ENCODE results near the gene RAD51D. TPM values are rescaled to one million over a fixed set of nuclear protein-coding genes. Genes with fewer than 3 reads are reported as not detected.
"Not testable (repeated sequence)": the region's sequence is repeated elsewhere in the genome, so short reads cannot be mapped to it uniquely, and the experiment has no call there.

The RAD51D gene
- total RNA-seq, 8 experiments from 2014 or later, result 6.5 to 16.7 (median 8.3) TPM

DNA sequence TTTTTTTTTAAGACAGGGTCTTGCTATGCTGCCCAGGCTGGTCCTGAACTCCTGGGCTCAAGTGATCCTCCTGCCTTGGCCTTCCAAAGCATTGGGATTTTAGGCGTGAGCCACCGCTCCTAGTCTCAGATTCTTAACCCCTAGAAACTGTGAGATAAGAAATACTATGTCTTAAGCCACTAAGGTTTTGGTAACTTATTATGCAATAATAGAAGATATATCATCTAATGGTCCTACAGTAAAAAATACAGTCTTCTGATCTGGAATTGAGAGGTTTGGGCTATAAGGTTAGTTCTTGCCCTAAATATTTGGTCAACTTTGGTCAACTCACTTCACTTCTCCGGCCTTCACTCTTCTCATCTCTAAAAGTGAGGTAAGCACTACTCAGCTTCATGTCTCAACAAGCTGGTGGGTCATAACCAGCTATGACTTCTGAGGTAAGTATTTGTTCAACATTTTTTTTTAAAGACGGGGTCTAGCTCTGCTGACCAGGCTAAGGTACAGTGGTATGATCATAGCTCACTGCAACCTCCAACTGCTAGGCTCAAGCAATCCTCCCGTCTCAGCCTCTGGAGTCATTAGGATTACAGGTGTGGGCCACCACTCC is 14.7 kb downstream of the RAD51D start:
- ATAC-seq (replicated peaks in 6 of 8), result no peak

DNA sequence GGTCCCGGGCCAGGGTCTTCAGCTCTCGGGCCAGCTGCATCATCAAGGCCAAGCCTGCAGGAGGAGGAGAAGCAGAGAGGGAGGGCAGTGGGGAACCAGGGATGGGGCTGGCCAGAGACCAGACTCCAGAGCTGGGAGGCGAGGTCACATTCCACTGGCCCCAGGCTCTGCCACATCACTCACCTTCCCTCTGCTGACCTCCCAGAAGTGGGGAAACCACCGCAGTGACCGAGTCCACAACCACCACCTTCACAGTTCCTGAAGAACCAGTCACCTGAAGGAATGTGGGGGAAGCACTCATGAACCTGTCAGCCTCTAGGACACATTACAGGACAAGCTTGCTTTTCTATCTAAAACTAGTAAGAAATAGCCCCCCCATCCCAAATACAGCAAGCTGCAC is 16.4 kb downstream of the RAD51D start:
- in situ Hi-C loops (cut with MboI; ENCODE audit: low pct_unique_long_range_greater_than_20kb in 2 of 9, low sequenced_read_pairs in 9 of 9, unreplicated experiment in 9 of 9), result loop anchor here in 8 of 9 experiments (25.0 kb wide), 5 partner anchors 91 to 691 kb away; partner anchors contain the start of gene LIG3 (in 1 of the 8)
- ATAC-seq (replicated peaks in 6 of 8), result no peak
- no peak overlapping the region for H3K4me3 ChIP-seq
- 100% methylated on average over 1 of the region's 5 CpGs; no CpG with 5 or more reads in 9 of the 10 experiments for WGBS, 10 experiments
- no peak overlapping the region for H3K27ac ChIP-seq
- H3K4me1 ChIP-seq (replicated peaks in 1 of 2), result peaks cover 0 to 5% of the 10 kb centered on the region in 2 donors

More for the DNA sequence above, 14.7 kb downstream of the RAD51D start:
- in situ Hi-C loops (cut with MboI; ENCODE audit: low pct_unique_long_range_greater_than_20kb in 2 of 9, low sequenced_read_pairs in 9 of 9, unreplicated experiment in 9 of 9), result loop anchor here in 8 of 9 experiments (25.0 kb wide), 5 partner anchors 93 to 693 kb away; partner anchors contain the start of gene LIG3 (in 1 of the 8)
- no peak overlapping the region for H3K4me3 ChIP-seq
- no peak overlapping the region for H3K27ac ChIP-seq
- 91 to 100% (median 96%) methylated on average over 2 to 5 of the region's 5 CpGs; no CpG with 5 or more reads in 2 of the 10 experiments for WGBS, 10 experiments
- peaks cover 0 to 5% of the 10 kb centered on the region in 2 donors for H3K4me1 ChIP-seq (replicated peaks in 1 of 2)

DNA sequence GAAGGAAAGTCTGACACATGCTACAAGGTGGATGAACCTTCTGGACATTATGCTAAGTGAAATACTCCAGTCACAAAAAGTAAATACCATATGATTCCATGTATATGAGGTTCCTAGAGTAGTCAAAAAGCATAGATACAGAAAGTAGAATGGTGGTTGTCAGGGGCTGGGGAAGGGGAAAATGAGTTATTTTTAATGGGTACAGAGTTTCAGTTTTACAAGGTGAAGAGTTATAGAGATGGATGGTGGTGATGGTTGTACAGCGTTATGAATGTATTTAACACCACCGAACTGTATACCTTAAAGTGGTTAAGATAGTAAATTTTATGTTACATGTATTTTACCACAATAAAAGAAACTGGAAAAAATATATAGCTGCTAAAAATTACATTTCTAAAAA is 17.9 kb downstream of the RAD51D start:
- no peak for ATAC-seq (replicated peaks in 6 of 8)
- peaks cover 0 to 5% of the 10 kb centered on the region in 2 donors for H3K4me1 ChIP-seq (replicated peaks in 1 of 2)
- 90 to 100% (median 95%) methylated on average over 1 to 2 of the region's 2 CpGs; no CpG with 5 or more reads in 1 of the 10 experiments for whole genome bisulfite sequencing, 10 experiments
- no peak overlapping the region for H3K27ac ChIP-seq
- in situ Hi-C loops (cut with MboI; ENCODE audit: low pct_unique_long_range_greater_than_20kb in 2 of 9, low sequenced_read_pairs in 9 of 9, unreplicated experiment in 9 of 9), result loop anchor here in 8 of 9 experiments (25.0 kb wide), 5 partner anchors 89 to 689 kb away; partner anchors contain the start of gene LIG3 (in 1 of the 8)
- H3K4me3 ChIP-seq, result no peak overlapping the region

DNA sequence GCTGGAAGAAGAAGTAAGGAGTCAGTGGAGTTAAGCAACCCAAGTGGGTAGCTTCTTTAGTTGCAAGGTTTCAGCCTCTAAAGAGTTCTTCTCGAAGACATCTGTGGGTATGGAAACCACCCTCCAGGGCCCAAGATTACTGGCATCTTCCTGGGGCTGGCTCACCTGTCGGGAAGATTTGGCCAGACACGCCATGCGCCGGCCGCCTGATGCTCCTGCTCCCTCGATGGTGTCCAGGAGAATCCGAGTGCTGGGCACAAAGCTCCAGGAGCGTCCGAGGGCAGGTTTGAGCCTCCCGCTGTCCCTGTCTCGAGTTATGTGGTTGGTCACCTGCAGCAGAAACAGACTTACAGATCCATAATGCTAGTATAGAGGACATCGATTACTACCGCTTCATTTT is 18.6 kb downstream of the RAD51D start:
- no peak overlapping the region for H3K4me3 ChIP-seq
- WGBS, 10 experiments, result 60 to 100% (median 97%) methylated on average over 1 to 11 of the region's 14 CpGs; no CpG with 5 or more reads in 5 of the 10 experiments
- H3K27ac ChIP-seq, result no peak overlapping the region
- H3K4me1 ChIP-seq (replicated peaks in 1 of 2), result peaks cover 0 to 5% of the 10 kb centered on the region in 2 donors
- in situ Hi-C loops (cut with MboI; ENCODE audit: low pct_unique_long_range_greater_than_20kb in 2 of 9, low sequenced_read_pairs in 9 of 9, unreplicated experiment in 9 of 9), result loop anchor here in 8 of 9 experiments (25.0 kb wide), 5 partner anchors 89 to 689 kb away; partner anchors contain the start of gene LIG3 (in 1 of the 8)
- ATAC-seq (replicated peaks in 6 of 8), result no peak

DNA sequence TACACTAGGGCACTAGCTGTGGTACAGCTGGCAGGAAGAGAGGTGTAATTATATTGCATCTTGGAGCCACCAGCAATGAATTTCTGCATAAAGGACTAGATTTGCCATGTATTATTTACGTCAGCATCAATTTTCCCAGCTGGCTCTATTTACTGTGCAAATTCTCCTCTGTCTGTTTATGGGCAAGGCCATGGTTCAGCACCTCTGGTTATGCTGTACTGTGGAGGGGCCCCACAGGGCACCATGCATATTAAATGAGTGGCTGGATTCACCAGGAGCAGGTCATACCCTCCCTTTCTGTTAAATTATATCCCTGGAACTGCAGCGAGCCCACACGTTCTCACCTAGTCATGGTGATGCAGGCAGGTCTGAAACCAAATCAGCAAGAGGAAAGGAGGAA is 19.8 kb downstream of the RAD51D start:
- no peak overlapping the region for H3K4me3 ChIP-seq
- peak in 4 of 8 experiments; percentile 40 to 96 (median 59) for ATAC-seq (replicated peaks in 6 of 8)
- in situ Hi-C loops (cut with MboI; ENCODE audit: low pct_unique_long_range_greater_than_20kb in 2 of 9, low sequenced_read_pairs in 9 of 9, unreplicated experiment in 9 of 9), result loop anchor here in 8 of 9 experiments (25.0 kb wide), 5 partner anchors 88 to 688 kb away; partner anchors contain the start of gene LIG3 (in 2 of the 8)
- no peak overlapping the region for H3K27ac ChIP-seq
- WGBS, 10 experiments, result 39 to 100% (median 80%) methylated on average over 1 to 3 of the region's 3 CpGs; no CpG with 5 or more reads in 3 of the 10 experiments
- H3K4me1 ChIP-seq (replicated peaks in 1 of 2), result peaks cover 0 to 5% of the 10 kb centered on the region in 2 donors

DNA sequence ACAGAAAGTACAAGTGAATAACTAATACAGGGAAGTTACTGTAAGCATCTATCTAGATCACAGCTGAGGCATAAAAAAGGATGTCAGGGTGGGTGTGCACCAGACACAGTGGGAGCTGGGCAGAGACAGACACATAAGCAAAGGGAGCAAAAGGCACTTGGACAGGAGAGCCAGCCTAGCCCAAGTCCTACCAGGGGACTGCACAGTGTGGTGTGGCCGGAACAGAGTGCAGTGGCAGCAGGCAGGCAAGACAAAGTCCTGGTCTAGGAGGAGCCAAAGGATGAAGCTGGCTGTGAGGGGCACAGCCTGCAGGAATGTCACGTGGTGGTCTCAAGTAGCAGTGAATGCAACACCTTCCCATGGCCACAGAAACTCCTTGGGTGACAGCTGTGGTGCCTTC is 21.9 kb downstream of the RAD51D start:
- ATAC-seq (replicated peaks in 6 of 8), result no peak
- no peak overlapping the region for H3K27ac ChIP-seq
- in situ Hi-C loops (cut with MboI; ENCODE audit: low pct_unique_long_range_greater_than_20kb in 2 of 9, low sequenced_read_pairs in 9 of 9, unreplicated experiment in 9 of 9), result loop anchor here in 1 of 9 experiments (25.0 kb wide), 1 partner anchor 110 kb away; the partner anchor contains the start of gene LIG3
- H3K4me1 ChIP-seq (replicated peaks in 1 of 2), result peaks cover 0 to 5% of the 10 kb centered on the region in 2 donors
- H3K4me3 ChIP-seq, result no peak overlapping the region
- 50 to 100% (median 95%) methylated on average over 1 of the region's 2 CpGs; no CpG with 5 or more reads in 2 of the 10 experiments for WGBS, 10 experiments

DNA sequence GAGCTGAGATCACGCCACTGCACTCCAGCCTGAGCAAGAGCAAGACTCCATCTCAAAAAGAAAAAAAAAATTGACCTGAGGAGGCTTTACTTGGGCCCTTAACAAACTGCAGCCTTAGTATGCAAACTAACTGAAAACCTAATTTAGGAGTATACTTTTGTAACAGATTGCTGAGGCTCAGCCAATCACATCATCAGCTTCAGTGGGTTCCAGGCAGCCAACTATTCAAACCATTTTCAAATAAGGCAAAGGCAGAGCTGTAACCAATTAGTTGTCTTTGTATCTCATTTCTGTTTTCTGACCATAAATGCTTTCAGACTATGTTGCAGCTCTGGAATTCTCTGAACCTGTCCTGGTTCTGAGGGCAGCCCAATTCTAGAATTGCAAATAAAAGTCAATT is 23.9 kb downstream of the RAD51D start:
- 100% methylated on average over 1 of the region's 1 CpG; no CpG with 5 or more reads in 8 of the 10 experiments for WGBS, 10 experiments

DNA sequence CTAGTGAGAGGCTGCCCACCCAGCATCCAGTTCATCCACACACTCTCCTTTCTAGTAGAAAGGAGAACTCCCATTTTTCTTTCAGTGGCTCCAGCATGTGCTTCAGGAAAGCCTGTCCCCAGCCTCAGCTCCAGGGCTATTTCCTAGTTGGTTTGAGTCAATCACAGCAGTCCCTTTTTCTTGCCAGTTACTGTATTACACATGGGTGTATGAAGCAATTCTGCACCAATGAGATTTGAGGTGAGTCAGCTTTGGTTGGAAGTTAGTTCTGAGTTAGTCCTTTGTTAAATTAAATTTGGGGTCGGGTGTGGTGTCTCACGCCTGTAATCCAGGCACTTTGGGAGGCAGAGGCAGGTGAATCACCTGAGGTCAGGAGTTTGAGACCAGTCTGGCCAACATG is 24.8 kb downstream of the RAD51D start:
- peak in 3 of 8 experiments; percentile 12 to 95 (median 90) for ATAC-seq (replicated peaks in 6 of 8)
- no peak overlapping the region for H3K27ac ChIP-seq
- in situ Hi-C loops (cut with MboI; ENCODE audit: low pct_unique_long_range_greater_than_20kb in 2 of 9, low sequenced_read_pairs in 9 of 9, unreplicated experiment in 9 of 9), result loop anchor here in 1 of 9 experiments (25.0 kb wide), 1 partner anchor 108 kb away; the partner anchor contains the start of gene LIG3
- H3K4me3 ChIP-seq, result no peak overlapping the region
- H3K4me1 ChIP-seq (replicated peaks in 1 of 2), result no peaks in the 10 kb centered on the region
- 100% methylated on average over 1 to 2 of the region's 2 CpGs; no CpG with 5 or more reads in 7 of the 10 experiments for WGBS, 10 experiments

More for the DNA sequence above, 23.9 kb downstream of the RAD51D start:
- Histone ChIP-seq H3K27ac (no peak overlapping the region), H3K4me1 (replicated peaks in 1 of 2) (peaks cover 0 to 5% of the 10 kb centered on the region in 2 donors), H3K4me3 (no peak overlapping the region)
- in situ Hi-C loops (cut with MboI; ENCODE audit: low pct_unique_long_range_greater_than_20kb in 2 of 9, low sequenced_read_pairs in 9 of 9, unreplicated experiment in 9 of 9), result loop anchor here in 1 of 9 experiments (25.0 kb wide), 1 partner anchor 108 kb away; the partner anchor contains the start of gene LIG3
- ATAC-seq (replicated peaks in 6 of 8), result no peak

DNA sequence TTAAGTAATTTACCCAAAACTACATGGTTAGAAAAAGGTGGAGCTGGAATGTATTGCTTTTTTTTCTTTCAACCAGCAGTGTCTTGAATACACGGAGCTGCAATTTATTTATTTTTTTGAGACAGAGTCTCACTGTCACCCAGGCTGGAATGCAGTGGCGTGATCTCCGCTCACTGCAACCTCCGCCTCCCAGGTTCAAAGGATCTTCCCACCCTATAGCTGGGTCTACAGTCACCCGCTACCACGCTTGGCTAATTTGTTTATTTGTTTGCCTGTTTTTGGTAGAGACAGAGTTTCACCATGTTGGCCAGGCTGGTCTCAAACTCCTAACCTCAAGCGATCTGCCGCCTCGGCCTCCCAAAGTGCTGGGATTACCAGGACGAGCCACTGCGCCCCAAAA is 29.0 kb downstream of the RAD51D start:
- not testable (repeated sequence) for ATAC-seq (replicated peaks in 6 of 8); H3K4me3 ChIP-seq; H3K27ac ChIP-seq
- WGBS, 10 experiments, result 64 to 100% (median 95%) methylated on average over 1 to 11 of the region's 11 CpGs; no CpG with 5 or more reads in 1 of the 10 experiments
- peaks cover 6 to 11% of the 10 kb centered on the region in 2 donors for H3K4me1 ChIP-seq (replicated peaks in 1 of 2)
- in situ Hi-C loops (cut with MboI; ENCODE audit: low pct_unique_long_range_greater_than_20kb in 2 of 9, low sequenced_read_pairs in 9 of 9, unreplicated experiment in 9 of 9), result loop anchor here in 1 of 9 experiments (25.0 kb wide), 1 partner anchor 103 kb away; the partner anchor contains the start of gene LIG3

DNA sequence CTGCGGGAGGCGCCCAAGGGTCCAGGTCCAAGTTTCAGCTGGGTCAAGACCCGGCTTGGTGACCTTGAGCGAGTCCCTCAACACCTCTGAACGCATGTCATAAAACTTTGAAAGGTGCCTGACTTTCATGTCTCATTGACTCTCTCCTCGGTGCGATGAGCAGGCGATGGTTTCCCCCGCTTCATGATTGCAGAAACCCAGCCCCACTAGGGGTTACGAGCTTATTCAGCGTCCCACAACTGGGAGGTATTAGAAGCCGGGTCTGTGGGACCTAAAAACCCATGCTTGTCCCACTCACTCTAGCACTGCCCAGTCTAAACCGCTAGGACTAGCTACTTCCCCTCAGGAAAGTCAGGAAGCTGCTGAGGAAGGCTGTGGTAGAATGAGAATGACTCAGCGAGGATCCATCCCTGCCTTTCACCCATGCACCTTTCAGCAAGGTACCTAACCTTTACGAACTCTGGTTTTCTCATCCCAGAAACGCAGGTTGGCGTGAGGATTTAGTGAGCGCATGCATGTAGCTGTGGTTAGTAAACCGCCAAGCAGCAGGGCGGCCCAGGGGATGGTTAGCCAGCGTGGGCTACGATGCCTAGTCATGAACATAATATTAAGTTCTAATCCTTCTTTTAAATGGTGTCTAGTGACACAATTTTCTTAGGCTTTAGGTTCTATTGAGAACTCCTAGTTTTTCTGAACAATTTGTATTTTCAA is 29.9 kb downstream of the RAD51D start:
- ATAC-seq (replicated peaks in 6 of 8), result peak in 3 of 8 experiments; percentile 2 to 4 (median 3)
- in situ Hi-C loops (cut with MboI; ENCODE audit: low pct_unique_long_range_greater_than_20kb in 2 of 9, low sequenced_read_pairs in 9 of 9, unreplicated experiment in 9 of 9), result loop anchor here in 1 of 9 experiments (25.0 kb wide), 1 partner anchor 102 kb away; the partner anchor contains the start of gene LIG3
- H3K4me1 ChIP-seq (replicated peaks in 1 of 2), result peaks cover 6 to 11% of the 10 kb centered on the region in 2 donors
- no peak overlapping the region for H3K27ac ChIP-seq
- H3K4me3 ChIP-seq, result peak overlapping the region; percentile 57 to 81 (median 65)
- 45 to 100% (median 96%) methylated on average over 2 to 9 of the region's 22 CpGs; no CpG with 5 or more reads in 2 of the 10 experiments for WGBS, 10 experiments

DNA sequence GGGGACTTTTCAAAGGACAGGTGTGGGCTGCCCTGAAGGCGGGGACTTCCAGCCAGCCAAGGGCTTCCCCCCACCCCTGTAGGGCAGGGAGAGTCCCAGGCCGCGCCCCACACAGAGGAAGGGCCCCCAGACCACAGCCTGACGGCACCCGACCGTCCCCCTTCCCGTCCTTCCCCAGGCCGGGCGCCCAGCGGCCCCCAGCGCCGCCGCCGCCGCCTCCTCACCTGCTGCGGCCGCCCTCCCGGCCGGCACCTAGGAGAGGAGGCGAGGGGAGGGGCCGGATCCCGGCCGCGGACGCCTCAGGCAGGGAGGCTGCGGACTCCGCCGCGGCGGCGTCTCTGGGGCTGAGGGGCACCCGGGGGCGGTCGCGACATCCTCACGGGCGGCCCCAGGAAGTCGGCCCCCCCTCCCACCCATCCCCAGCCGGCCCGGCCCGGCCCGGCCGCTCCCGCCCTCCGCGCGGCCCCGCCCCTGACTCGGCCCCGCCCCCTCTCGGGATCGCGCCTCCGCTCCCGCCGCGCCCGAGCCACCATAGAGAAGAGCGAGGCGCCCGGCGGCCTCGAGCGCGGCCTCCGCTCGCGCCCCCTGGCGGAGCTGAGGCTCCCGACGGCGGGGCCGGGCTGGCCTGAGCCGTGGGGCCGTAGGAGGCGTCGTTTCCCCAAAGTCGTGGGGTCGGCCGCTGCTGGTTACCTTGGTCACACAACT is 30.6 kb downstream of the RAD51D start:
- WGBS, 10 experiments, result no CpG with 5 or more reads among the region's 80 CpGs
- peak overlapping the region; percentile 57 to 81 (median 65) for H3K4me3 ChIP-seq
- in situ Hi-C loops (cut with MboI; ENCODE audit: low pct_unique_long_range_greater_than_20kb in 2 of 9, low sequenced_read_pairs in 9 of 9, unreplicated experiment in 9 of 9), result loop anchor here in 1 of 9 experiments (25.0 kb wide), 1 partner anchor 102 kb away; the partner anchor contains the start of gene LIG3
- peak; percentile 72 to 90 (median 84) for ATAC-seq (replicated peaks in 6 of 8)
- H3K27ac ChIP-seq, result peak overlapping the region; percentile 6 to 53
- H3K4me1 ChIP-seq (replicated peaks in 1 of 2), result peaks cover 6 to 11% of the 10 kb centered on the region in 2 donors

All from motor neuron (in vitro differentiated cells).